Measurements from ENCODE around the gene SOX5. TPM values are rescaled to one million over a fixed set of nuclear protein-coding genes. Genes with fewer than 3 reads are reported as not detected.

SOX5 gene
- total RNA-seq, 1 donor from 2014 or later = 21.1 TPM

GRCh38 chr12:23742574-23742973 lies 206.9 kb downstream of the SOX5 start:
- Histone ChIP-seq H3K9me3 (no peaks in the 10 kb centered on the region), H3K4me3 (no peak overlapping the region), H3K4me1 (no peaks in the 10 kb centered on the region), H3K36me3 (peaks cover 0 to 20% of the 10 kb centered on the region in 2 donors), H3K27ac (no peak overlapping the region), H3K27me3 (no peaks in the 10 kb centered on the region)
- TF ChIP-seq POLR2A (IDR thresholded peaks at IDR 0.05) = no peak
- TF ChIP-seq POLR2AphosphoS5 (IDR thresholded peaks at IDR 0.05; ENCODE audit: insufficient read depth in 1 of 2, low read depth in 1 of 2) = no peak
- TF ChIP-seq, protein P1, sequence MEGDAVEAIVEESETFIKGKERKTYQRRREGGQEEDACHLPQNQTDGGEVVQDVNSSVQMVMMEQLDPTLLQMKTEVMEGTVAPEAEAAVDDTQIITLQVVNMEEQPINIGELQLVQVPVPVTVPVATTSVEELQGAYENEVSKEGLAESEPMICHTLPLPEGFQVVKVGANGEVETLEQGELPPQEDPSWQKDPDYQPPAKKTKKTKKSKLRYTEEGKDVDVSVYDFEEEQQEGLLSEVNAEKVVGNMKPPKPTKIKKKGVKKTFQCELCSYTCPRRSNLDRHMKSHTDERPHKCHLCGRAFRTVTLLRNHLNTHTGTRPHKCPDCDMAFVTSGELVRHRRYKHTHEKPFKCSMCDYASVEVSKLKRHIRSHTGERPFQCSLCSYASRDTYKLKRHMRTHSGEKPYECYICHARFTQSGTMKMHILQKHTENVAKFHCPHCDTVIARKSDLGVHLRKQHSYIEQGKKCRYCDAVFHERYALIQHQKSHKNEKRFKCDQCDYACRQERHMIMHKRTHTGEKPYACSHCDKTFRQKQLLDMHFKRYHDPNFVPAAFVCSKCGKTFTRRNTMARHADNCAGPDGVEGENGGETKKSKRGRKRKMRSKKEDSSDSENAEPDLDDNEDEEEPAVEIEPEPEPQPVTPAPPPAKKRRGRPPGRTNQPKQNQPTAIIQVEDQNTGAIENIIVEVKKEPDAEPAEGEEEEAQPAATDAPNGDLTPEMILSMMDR (IDR thresholded peaks at IDR 0.05) = no peak
- intact Hi-C loops (cut with DNase I) = no loop called here
- DNase-seq (ENCODE audit: extremely low spot score in 2 of 2) = no peak

- H3K27me3 ChIP-seq = no peaks in the 10 kb centered on the region
- H3K36me3 ChIP-seq = no peaks in the 10 kb centered on the region
- no peak overlapping the region for H3K4me3 ChIP-seq
- TF ChIP-seq, protein P1 (IDR thresholded peaks at IDR 0.05) = no peak
- TF ChIP-seq POLR2AphosphoS5 (IDR thresholded peaks at IDR 0.05; ENCODE audit: insufficient read depth in 1 of 2, low read depth in 1 of 2) (no peak), POLR2A (IDR thresholded peaks at IDR 0.05) (no peak)
- intact Hi-C loops (cut with DNase I) = no loop called here
- no peak for DNase-seq (ENCODE audit: extremely low spot score in 2 of 2)
- H3K9me3 ChIP-seq = no peaks in the 10 kb centered on the region
- H3K4me1 ChIP-seq = no peaks in the 10 kb centered on the region
- no peak overlapping the region for H3K27ac ChIP-seq
These were observed 218.0 kb downstream of the SOX5 start for GRCh38 chr12:23731493-23731892.

DNA sequence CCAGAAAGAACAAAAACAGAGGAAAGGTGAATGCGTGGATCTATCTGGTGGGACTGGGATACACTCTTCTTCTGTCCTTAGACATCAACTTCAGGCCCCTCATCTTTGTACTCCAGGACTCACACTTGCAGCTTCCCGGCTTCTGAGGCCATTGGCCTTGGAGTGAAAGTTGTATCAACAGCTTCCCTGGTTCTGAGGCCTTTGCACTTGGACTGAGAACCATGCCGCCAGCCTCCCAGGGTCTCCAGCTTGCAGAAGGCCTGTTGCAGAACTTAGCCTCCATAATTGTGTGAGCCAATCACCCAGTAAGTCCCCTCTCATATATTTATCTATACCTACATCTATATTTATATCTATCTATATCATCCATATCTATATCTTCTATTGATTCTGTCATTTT lies 218.4 kb downstream of the SOX5 start:
- Histone ChIP-seq H3K27ac (no peak overlapping the region), H3K36me3 (no peaks in the 10 kb centered on the region), H3K9me3 (no peaks in the 10 kb centered on the region), H3K4me3 (no peak overlapping the region), H3K4me1 (no peaks in the 10 kb centered on the region), H3K27me3 (no peaks in the 10 kb centered on the region)
- DNase-seq (ENCODE audit: extremely low spot score in 2 of 2) = no peak
- TF ChIP-seq POLR2A (IDR thresholded peaks at IDR 0.05) = no peak
- TF ChIP-seq, protein P1 (IDR thresholded peaks at IDR 0.05) = no peak
- no peak for TF ChIP-seq POLR2AphosphoS5 (IDR thresholded peaks at IDR 0.05; ENCODE audit: insufficient read depth in 1 of 2, low read depth in 1 of 2)
- intact Hi-C loops (cut with DNase I) = no loop called here

DNA sequence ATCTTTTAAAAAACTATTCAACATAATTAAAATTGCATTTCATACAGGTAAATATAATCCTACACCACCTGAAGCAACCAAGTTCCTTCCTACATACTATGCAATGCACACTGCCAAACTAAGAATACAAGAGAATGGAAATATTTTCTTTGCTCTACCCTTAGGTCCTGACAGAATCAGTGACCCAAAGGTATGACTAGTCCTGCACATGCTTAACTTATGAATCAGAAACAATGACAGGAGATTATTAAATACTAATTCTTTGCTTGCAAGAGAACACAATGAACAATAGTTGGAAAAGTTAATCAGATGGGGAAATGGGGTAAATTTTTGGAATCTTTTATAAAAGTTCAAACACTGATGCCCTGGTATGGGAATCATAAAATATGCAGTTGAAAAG lies 220.1 kb downstream of the SOX5 start:
- Histone ChIP-seq H3K4me1 (no peaks in the 10 kb centered on the region), H3K36me3 (no peaks in the 10 kb centered on the region), H3K4me3 (no peak overlapping the region), H3K27me3 (no peaks in the 10 kb centered on the region), H3K9me3 (no peaks in the 10 kb centered on the region), H3K27ac (no peak overlapping the region)
- TF ChIP-seq POLR2AphosphoS5 (IDR thresholded peaks at IDR 0.05; ENCODE audit: insufficient read depth in 1 of 2, low read depth in 1 of 2) (no peak), POLR2A (IDR thresholded peaks at IDR 0.05) (no peak)
- TF ChIP-seq, protein P1 (IDR thresholded peaks at IDR 0.05) = no peak
- intact Hi-C loops (cut with DNase I) = no loop called here
- DNase-seq (ENCODE audit: extremely low spot score in 2 of 2) = no peak

GRCh38 chr12:23726646-23727045 lies 222.8 kb downstream of the SOX5 start:
- TF ChIP-seq, protein P1 (IDR thresholded peaks at IDR 0.05) = no peak
- TF ChIP-seq POLR2A (IDR thresholded peaks at IDR 0.05) (no peak), POLR2AphosphoS5 (IDR thresholded peaks at IDR 0.05; ENCODE audit: insufficient read depth in 1 of 2, low read depth in 1 of 2) (no peak)
- Histone ChIP-seq H3K27ac (no peak overlapping the region), H3K27me3 (no peaks in the 10 kb centered on the region), H3K36me3 (no peaks in the 10 kb centered on the region), H3K4me1 (no peaks in the 10 kb centered on the region), H3K4me3 (no peak overlapping the region), H3K9me3 (no peaks in the 10 kb centered on the region)
- intact Hi-C loops (cut with DNase I) = no loop called here
- no peak for DNase-seq (ENCODE audit: extremely low spot score in 2 of 2)

Data from vagina (tissue), 2 donors.